A673 (cell line): ENCODE data around the gene KCNK3. TPM values are rescaled to one million over a fixed set of nuclear protein-coding genes. Genes with fewer than 3 reads are reported as not detected.
"Not testable (repeated sequence)": the region's sequence is repeated elsewhere in the genome, so short reads cannot be mapped to it uniquely, and the experiment has no call there.

Experiments used
- BruUV-seq: library from RNA; stranded (reverse); fragments of 400-500 nt; replicated peaks from 2 replicates; lab custom pipeline; 2021; lab: Mats Ljungman, UMichigan
- CTCF ChIA-PET: fragments of 300-600 bp; sonication (Branson Sonifier 250); formaldehyde crosslinking; loops from one replicate; lab custom pipeline; 2022; ENCODE audit warnings: antibody characterized with exemption; lab: Charles Lee
- POLR2A ChIA-PET: fragments of 300-600 bp; sonication (Branson Sonifier 250); formaldehyde crosslinking; loops from one replicate; lab custom pipeline; 2022; ENCODE audit warnings: antibody characterized with exemption; ENCODE audit not compliant: low non-redundant PET; lab: Charles Lee
- DNase-seq: peaks from one replicate; pipeline ENCODE4 v3.0.0-alpha.2; 2015; ENCODE audit warnings: low spot score
- H3K27ac ChIP-seq: fragments of 200-600 bp; sonication (generic); 2 replicates; pipeline ENCODE4 v1.5.1; 2016; ENCODE audit warnings: mixed run types, low read depth, mild to moderate bottlenecking, mixed read lengths, antibody characterized with exemption, low read length; ENCODE audit not compliant: poor library complexity, severe bottlenecking
- H3K27me3 ChIP-seq: fragments of 200-600 bp; sonication (generic); replicated peaks from 2 replicates; pipeline ENCODE4 v1.6.1; 2017; ENCODE audit warnings: mixed run types, low read depth, mild to moderate bottlenecking, mixed read lengths, antibody characterized with exemption, low read length; ENCODE audit not compliant: insufficient read depth, poor library complexity
- H3K36me3 ChIP-seq: fragments of 200-600 bp; sonication (generic); 2 replicates; pipeline ENCODE4 v1.6.1; 2016; ENCODE audit warnings: mixed run types, mild to moderate bottlenecking, mixed read lengths, antibody characterized with exemption, low read length; ENCODE audit not compliant: insufficient read depth, poor library complexity, severe bottlenecking
- H3K4me1 ChIP-seq: fragments of 200-600 bp; sonication (generic); 2 replicates; pipeline ENCODE4 v1.6.1; 2017; ENCODE audit warnings: mixed run types, mild to moderate bottlenecking, mixed read lengths, antibody characterized with exemption, low read length; ENCODE audit not compliant: insufficient read depth, poor library complexity, severe bottlenecking
- H3K4me3 ChIP-seq: fragments of 200-600 bp; sonication (generic); 2 replicates; pipeline ENCODE4 v1.5.1; 2016; ENCODE audit warnings: low read depth, mixed run types, mild to moderate bottlenecking, mixed read lengths, low read length; ENCODE audit not compliant: poor library complexity, severe bottlenecking
- H3K9me3 ChIP-seq: fragments of 200-600 bp; sonication (generic); 2 replicates; pipeline ENCODE4 v1.6.1; 2016; ENCODE audit warnings: mixed run types, low read depth, mild to moderate bottlenecking, mixed read lengths, antibody characterized with exemption, low read length; ENCODE audit not compliant: poor library complexity, severe bottlenecking
- CTCF ChIP-seq: fragments of 300-800, 200-600 bp; sonication (generic); conservative IDR thresholded peaks from 2 replicates; pipeline ENCODE4 v1.5.1; 2017; ENCODE audit warnings: low read depth, mild to moderate bottlenecking, antibody characterized with exemption, low read length, moderate library complexity, mixed read lengths
- EZH2 ChIP-seq: fragments of 200-600 bp; sonication (generic); IDR thresholded peaks from 2 replicates; pipeline ENCODE4 v1.6.1; 2017; ENCODE audit warnings: borderline replicate concordance, low read depth, mild to moderate bottlenecking, mixed read lengths, antibody characterized with exemption, low read length; ENCODE audit not compliant: poor library complexity, severe bottlenecking
- intact Hi-C: fragments of 100-400 bp; cut with micrococcal nuclease; formaldehyde crosslinking; loops from one replicate; pipeline ENCODE4 v1.10.0; 2022; ENCODE audit not compliant: unreplicated experiment
- total RNA-seq: library from RNA; stranded (reverse); gene quantifications from 2 replicates; pipeline ENCODE4 v1.2.3, GENCODE V29; 2021

Gene KCNK3
- total RNA-seq, 1 experiment from 2014 or later = 0.13 TPM

GRCh38 chr2:26746934-26747333 lies 54.4 kb downstream of the KCNK3 start:
- POLR2A ChIA-PET = interaction anchor here (0.5 kb wide), 1 partner anchor 165 kb away, joined by 3 read pairs; no protein-coding TSS in a partner anchor

GRCh38 chr2:26749787-26750420 lies 57.4 kb downstream of the KCNK3 start:
- POLR2A ChIA-PET = interaction anchor here (0.7 kb wide), 1 partner anchor 1025 kb away, joined by 11 read pairs; no protein-coding TSS in a partner anchor
- H3K9me3 ChIP-seq, H3K36me3 ChIP-seq, H3K4me3 ChIP-seq, CTCF ChIA-PET, intact Hi-C loops, H3K27me3 ChIP-seq, BruUV-seq: not testable (repeated sequence)
- Histone ChIP-seq H3K4me1 (peaks cover 36% of the 10 kb centered on the region), H3K27ac (peak overlapping the region; percentile 53)
- peak; percentile 81 for DNase-seq

More at GRCh38 chr2:26746934-26747333, 54.4 kb downstream of the KCNK3 start:
- H3K27ac ChIP-seq = no peak overlapping the region
- no peak overlapping the region for H3K4me3 ChIP-seq
- H3K36me3 ChIP-seq = no peaks in the 10 kb centered on the region
- H3K27me3 ChIP-seq = no peaks in the 10 kb centered on the region
- no peak for TF ChIP-seq CTCF
- no peak for TF ChIP-seq EZH2
- BruUV-seq = no TSS peak
- no peak for DNase-seq
- CTCF ChIA-PET = no interaction called here
- H3K9me3 ChIP-seq = no peaks in the 10 kb centered on the region
- intact Hi-C loops = no loop called here
- H3K4me1 ChIP-seq = peaks cover 20% of the 10 kb centered on the region

- DNase-seq, H3K4me3 ChIP-seq, H3K9me3 ChIP-seq, H3K36me3 ChIP-seq, POLR2A ChIA-PET, H3K27me3 ChIP-seq, CTCF ChIA-PET, intact Hi-C loops: not testable (repeated sequence)
- Histone ChIP-seq H3K4me1 (peaks cover 36% of the 10 kb centered on the region), H3K27ac (peak overlapping the region; percentile 53)
- BruUV-seq = TSS peak; percentile 91
Measured at GRCh38 chr2:26750467-26750866, 57.9 kb downstream of the KCNK3 start.

- H3K27me3 ChIP-seq = no peaks in the 10 kb centered on the region
- no peaks in the 10 kb centered on the region for H3K36me3 ChIP-seq
- DNase-seq = peak; percentile 86
- intact Hi-C loops = no loop called here
- POLR2A ChIA-PET = no interaction called here
- CTCF ChIA-PET = no interaction called here
- H3K9me3 ChIP-seq = no peaks in the 10 kb centered on the region
- TF ChIP-seq CTCF = no peak
- TF ChIP-seq EZH2 = no peak
- H3K27ac ChIP-seq = peak overlapping the region; percentile 2
- no TSS peak for BruUV-seq
- peaks cover 43% of the 10 kb centered on the region for H3K4me1 ChIP-seq
- H3K4me3 ChIP-seq = no peak overlapping the region
Measured at GRCh38 chr2:26752656-26753055, 60.1 kb downstream of the KCNK3 start.
